WTC11 (cell line): ENCODE data around the gene GSTA4. TPM values are rescaled to one million over a fixed set of nuclear protein-coding genes. Genes with fewer than 3 reads are reported as not detected.

Experiments used
- ATAC-seq: fragments of 200-7000 bp; cut with Tn5 transposase; 2 replicates; pipeline ENCODE4 v1.10.0; 2021; ENCODE audit warnings: mild to moderate bottlenecking, moderate library complexity
- CTCF ChIA-PET: fragments of 300-600 bp; sonication (Branson Sonifier 250); formaldehyde crosslinking; loops from one replicate; lab custom pipeline; 2021; ENCODE audit warnings: antibody characterized with exemption; lab: Charles Lee
- POLR2A ChIA-PET: fragments of 350-600 bp; sonication (Branson Sonifier 250); formaldehyde crosslinking; loops from one replicate; lab custom pipeline; 2021; ENCODE audit warnings: antibody characterized with exemption; lab: Charles Lee
- DNase-seq: peaks from one replicate; pipeline ENCODE4 v3.0.0; 2021; ENCODE audit warnings: low spot score
- H3K27ac Mint-ChIP-seq: 2 replicates; pipeline ENCODE4 v1.8.0; 2021; ENCODE audit warnings: mixed read lengths
- H3K27me3 Mint-ChIP-seq: 2 replicates; pipeline ENCODE4 v1.8.0; 2021; ENCODE audit warnings: low read depth, mild to moderate bottlenecking, moderate library complexity, mixed read lengths
- H3K36me3 Mint-ChIP-seq: 2 replicates; pipeline ENCODE4 v1.8.0; 2021; ENCODE audit warnings: mixed read lengths
- H3K4me1 Mint-ChIP-seq: 2 replicates; pipeline ENCODE4 v1.8.0; 2022; ENCODE audit warnings: mixed read lengths
- H3K4me3 Mint-ChIP-seq: 2 replicates; pipeline ENCODE4 v1.8.0; 2021; ENCODE audit warnings: mild to moderate bottlenecking, moderate library complexity, mixed read lengths
- H3K9me3 Mint-ChIP-seq: 2 replicates; pipeline ENCODE4 v1.8.0; 2021; ENCODE audit warnings: mixed read lengths
- ARID4B ChIP-seq: sonication (generic); formaldehyde crosslinking; IDR thresholded peaks from 2 replicates; pipeline ENCODE4 v1.8.0; 2023; ENCODE audit warnings: missing genetic modification reagents, mild to moderate bottlenecking, borderline replicate concordance
- ESRRA ChIP-seq: sonication (generic); formaldehyde crosslinking; IDR thresholded peaks from 2 replicates; pipeline ENCODE4 v1.8.1; 2022; ENCODE audit warnings: mild to moderate bottlenecking, missing genetic modification reagents, borderline replicate concordance
- FOXP1 ChIP-seq: sonication (generic); formaldehyde crosslinking; IDR thresholded peaks from 2 replicates; pipeline ENCODE4 v1.8.0; 2022; ENCODE audit warnings: missing genetic modification reagents, mild to moderate bottlenecking, moderate library complexity, borderline replicate concordance
- FOXP4 ChIP-seq: sonication (generic); formaldehyde crosslinking; IDR thresholded peaks from 2 replicates; pipeline ENCODE4 v1.8.0; 2022; ENCODE audit warnings: mild to moderate bottlenecking, missing genetic modification reagents
- GABPB1 ChIP-seq: sonication (generic); formaldehyde crosslinking; IDR thresholded peaks from 2 replicates; pipeline ENCODE4 v1.8.1; 2023; ENCODE audit warnings: mild to moderate bottlenecking, missing genetic modification reagents
- IRF2 ChIP-seq: sonication (generic); formaldehyde crosslinking; IDR thresholded peaks from 2 replicates; pipeline ENCODE4 v1.8.0; 2022; ENCODE audit warnings: low read depth, missing genetic modification reagents, borderline replicate concordance
- MLX ChIP-seq: sonication (generic); formaldehyde crosslinking; IDR thresholded peaks from 2 replicates; pipeline ENCODE4 v1.8.1; 2023; ENCODE audit warnings: mild to moderate bottlenecking, missing genetic modification reagents, moderate library complexity
- MXD4 ChIP-seq: fragments of 250-450 bp; sonication (Bioruptor Pico); IDR thresholded peaks from 2 replicates; pipeline ENCODE4 v1.8.0; 2021; ENCODE audit warnings: mild to moderate bottlenecking, moderate library complexity, borderline replicate concordance
- MYBL2 ChIP-seq: sonication (generic); formaldehyde crosslinking; IDR thresholded peaks from 2 replicates; pipeline ENCODE4 v1.8.1; 2023; ENCODE audit warnings: mild to moderate bottlenecking, moderate library complexity, missing genetic modification reagents
- RELA ChIP-seq: sonication (generic); formaldehyde crosslinking; IDR thresholded peaks from 2 replicates; pipeline ENCODE4 v1.8.1; 2022; ENCODE audit warnings: missing genetic modification reagents, mild to moderate bottlenecking, borderline replicate concordance
- RORB ChIP-seq: fragments of 250-450 bp; sonication (Bioruptor Pico); IDR thresholded peaks from 2 replicates; pipeline ENCODE4 v1.9.0; 2021; ENCODE audit warnings: mild to moderate bottlenecking
- SOX15 ChIP-seq: fragments of 250-450 bp; sonication (Bioruptor Pico); IDR thresholded peaks from 2 replicates; pipeline ENCODE4 v1.9.0; 2021; ENCODE audit warnings: mild to moderate bottlenecking
- TEAD4 ChIP-seq: sonication (generic); formaldehyde crosslinking; IDR thresholded peaks from 2 replicates; pipeline ENCODE4 v1.8.0; 2022; ENCODE audit warnings: mild to moderate bottlenecking, missing genetic modification reagents
- ZNF121 ChIP-seq: sonication (generic); formaldehyde crosslinking; IDR thresholded peaks from 2 replicates; pipeline ENCODE4 v1.8.0; 2023; ENCODE audit warnings: missing genetic modification reagents
- ZNF219 ChIP-seq: sonication (generic); formaldehyde crosslinking; IDR thresholded peaks from 2 replicates; pipeline ENCODE4 v1.8.0; 2023; ENCODE audit warnings: missing genetic modification reagents, mild to moderate bottlenecking, borderline replicate concordance
- ZNF317 ChIP-seq: sonication (generic); formaldehyde crosslinking; IDR thresholded peaks from 2 replicates; pipeline ENCODE4 v1.8.1; 2023; ENCODE audit warnings: low read depth, mild to moderate bottlenecking, moderate library complexity, missing genetic modification reagents, borderline replicate concordance
- total RNA-seq: library from RNA; stranded (reverse); gene quantifications from 3 replicates; pipeline ENCODE4 v1.2.3, GENCODE V29; 2021
- TF ChIP-seq, protein P1 (sequence below): sonication (generic); formaldehyde crosslinking; IDR thresholded peaks from 2 replicates; pipeline ENCODE4 v1.8.1; 2023; ENCODE audit warnings: mild to moderate bottlenecking, missing genetic modification reagents, borderline replicate concordance
- TF ChIP-seq, protein P2 (sequence below): sonication (generic); formaldehyde crosslinking; IDR thresholded peaks from 2 replicates; pipeline ENCODE4 v1.8.1; 2022; ENCODE audit warnings: missing genetic modification reagents, borderline replicate concordance
- TF ChIP-seq, protein P3 (sequence below): sonication (generic); formaldehyde crosslinking; IDR thresholded peaks from 2 replicates; pipeline ENCODE4 v1.8.1; 2023; ENCODE audit warnings: mild to moderate bottlenecking, missing genetic modification reagents
- TF ChIP-seq, protein P4 (sequence below): sonication (generic); formaldehyde crosslinking; IDR thresholded peaks from 2 replicates; pipeline ENCODE4 v1.8.1; 2022; ENCODE audit warnings: low read depth, missing genetic modification reagents, borderline replicate concordance
- TF ChIP-seq, protein P5 (sequence below): sonication (generic); formaldehyde crosslinking; conservative IDR thresholded peaks from 2 replicates; pipeline ENCODE4 v1.8.1; 2022; ENCODE audit warnings: mild to moderate bottlenecking, missing genetic modification reagents

GSTA4 gene
- total RNA-seq, 1 experiment from 2014 or later = 12.6 TPM

- TF ChIP-seq, protein P1, sequence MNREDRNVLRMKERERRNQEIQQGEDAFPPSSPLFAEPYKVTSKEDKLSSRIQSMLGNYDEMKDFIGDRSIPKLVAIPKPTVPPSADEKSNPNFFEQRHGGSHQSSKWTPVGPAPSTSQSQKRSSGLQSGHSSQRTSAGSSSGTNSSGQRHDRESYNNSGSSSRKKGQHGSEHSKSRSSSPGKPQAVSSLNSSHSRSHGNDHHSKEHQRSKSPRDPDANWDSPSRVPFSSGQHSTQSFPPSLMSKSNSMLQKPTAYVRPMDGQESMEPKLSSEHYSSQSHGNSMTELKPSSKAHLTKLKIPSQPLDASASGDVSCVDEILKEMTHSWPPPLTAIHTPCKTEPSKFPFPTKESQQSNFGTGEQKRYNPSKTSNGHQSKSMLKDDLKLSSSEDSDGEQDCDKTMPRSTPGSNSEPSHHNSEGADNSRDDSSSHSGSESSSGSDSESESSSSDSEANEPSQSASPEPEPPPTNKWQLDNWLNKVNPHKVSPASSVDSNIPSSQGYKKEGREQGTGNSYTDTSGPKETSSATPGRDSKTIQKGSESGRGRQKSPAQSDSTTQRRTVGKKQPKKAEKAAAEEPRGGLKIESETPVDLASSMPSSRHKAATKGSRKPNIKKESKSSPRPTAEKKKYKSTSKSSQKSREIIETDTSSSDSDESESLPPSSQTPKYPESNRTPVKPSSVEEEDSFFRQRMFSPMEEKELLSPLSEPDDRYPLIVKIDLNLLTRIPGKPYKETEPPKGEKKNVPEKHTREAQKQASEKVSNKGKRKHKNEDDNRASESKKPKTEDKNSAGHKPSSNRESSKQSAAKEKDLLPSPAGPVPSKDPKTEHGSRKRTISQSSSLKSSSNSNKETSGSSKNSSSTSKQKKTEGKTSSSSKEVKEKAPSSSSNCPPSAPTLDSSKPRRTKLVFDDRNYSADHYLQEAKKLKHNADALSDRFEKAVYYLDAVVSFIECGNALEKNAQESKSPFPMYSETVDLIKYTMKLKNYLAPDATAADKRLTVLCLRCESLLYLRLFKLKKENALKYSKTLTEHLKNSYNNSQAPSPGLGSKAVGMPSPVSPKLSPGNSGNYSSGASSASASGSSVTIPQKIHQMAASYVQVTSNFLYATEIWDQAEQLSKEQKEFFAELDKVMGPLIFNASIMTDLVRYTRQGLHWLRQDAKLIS (CRISPR knock-in tag) = no peak
- TF ChIP-seq, protein P2, sequence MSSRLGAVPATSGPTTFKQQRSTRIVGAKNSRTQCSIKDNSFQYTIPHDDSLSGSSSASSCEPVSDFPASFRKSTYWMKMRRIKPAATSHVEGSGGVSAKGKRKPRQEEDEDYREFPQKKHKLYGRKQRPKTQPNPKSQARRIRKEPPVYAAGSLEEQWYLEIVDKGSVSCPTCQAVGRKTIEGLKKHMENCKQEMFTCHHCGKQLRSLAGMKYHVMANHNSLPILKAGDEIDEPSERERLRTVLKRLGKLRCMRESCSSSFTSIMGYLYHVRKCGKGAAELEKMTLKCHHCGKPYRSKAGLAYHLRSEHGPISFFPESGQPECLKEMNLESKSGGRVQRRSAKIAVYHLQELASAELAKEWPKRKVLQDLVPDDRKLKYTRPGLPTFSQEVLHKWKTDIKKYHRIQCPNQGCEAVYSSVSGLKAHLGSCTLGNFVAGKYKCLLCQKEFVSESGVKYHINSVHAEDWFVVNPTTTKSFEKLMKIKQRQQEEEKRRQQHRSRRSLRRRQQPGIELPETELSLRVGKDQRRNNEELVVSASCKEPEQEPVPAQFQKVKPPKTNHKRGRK (CRISPR knock-in tag) = no peak
- TF ChIP-seq SOX15 (no peak), MYBL2 (CRISPR knock-in tag) (no peak), FOXP1 (CRISPR knock-in tag) (no peak), ESRRA (CRISPR knock-in tag) (no peak), MLX (no peak), FOXP4 (CRISPR knock-in tag) (no peak)
Measured at GRCh38 chr6:53038596-53038995, 43.5 kb upstream of the GSTA4 start (continued).

- no peak for ATAC-seq
- Mint-ChIP-seq H3K4me1 (0 out of 2 replicates have a peak, but pooled peaks cover 4% of the 10 kb centered on the region), H3K27me3 (no peaks in the 10 kb centered on the region), H3K4me3 (no peak overlapping the region), H3K27ac (no peak overlapping the region), H3K36me3 (peaks cover 33% of the 10 kb centered on the region), H3K9me3 (no peaks in the 10 kb centered on the region)
- DNase-seq = no peak
- ChIA-PET CTCF (no interaction called here), POLR2A (no interaction called here)
- TF ChIP-seq RORB (CRISPR knock-in tag) (no peak), ZNF121 (CRISPR knock-in tag) (no peak), ZNF317 (CRISPR knock-in tag) (no peak), MXD4 (CRISPR knock-in tag) (no peak), RELA (CRISPR knock-in tag) (no peak), GABPB1 (CRISPR knock-in tag) (no peak), TEAD4 (CRISPR knock-in tag) (no peak), ARID4B (no peak), MYBL2 (CRISPR knock-in tag) (no peak), IRF2 (CRISPR knock-in tag) (no peak), ZNF219 (no peak)
- TF ChIP-seq, protein P3, sequence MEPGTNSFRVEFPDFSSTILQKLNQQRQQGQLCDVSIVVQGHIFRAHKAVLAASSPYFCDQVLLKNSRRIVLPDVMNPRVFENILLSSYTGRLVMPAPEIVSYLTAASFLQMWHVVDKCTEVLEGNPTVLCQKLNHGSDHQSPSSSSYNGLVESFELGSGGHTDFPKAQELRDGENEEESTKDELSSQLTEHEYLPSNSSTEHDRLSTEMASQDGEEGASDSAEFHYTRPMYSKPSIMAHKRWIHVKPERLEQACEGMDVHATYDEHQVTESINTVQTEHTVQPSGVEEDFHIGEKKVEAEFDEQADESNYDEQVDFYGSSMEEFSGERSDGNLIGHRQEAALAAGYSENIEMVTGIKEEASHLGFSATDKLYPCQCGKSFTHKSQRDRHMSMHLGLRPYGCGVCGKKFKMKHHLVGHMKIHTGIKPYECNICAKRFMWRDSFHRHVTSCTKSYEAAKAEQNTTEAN (CRISPR knock-in tag) = no peak
- TF ChIP-seq, protein P4, sequence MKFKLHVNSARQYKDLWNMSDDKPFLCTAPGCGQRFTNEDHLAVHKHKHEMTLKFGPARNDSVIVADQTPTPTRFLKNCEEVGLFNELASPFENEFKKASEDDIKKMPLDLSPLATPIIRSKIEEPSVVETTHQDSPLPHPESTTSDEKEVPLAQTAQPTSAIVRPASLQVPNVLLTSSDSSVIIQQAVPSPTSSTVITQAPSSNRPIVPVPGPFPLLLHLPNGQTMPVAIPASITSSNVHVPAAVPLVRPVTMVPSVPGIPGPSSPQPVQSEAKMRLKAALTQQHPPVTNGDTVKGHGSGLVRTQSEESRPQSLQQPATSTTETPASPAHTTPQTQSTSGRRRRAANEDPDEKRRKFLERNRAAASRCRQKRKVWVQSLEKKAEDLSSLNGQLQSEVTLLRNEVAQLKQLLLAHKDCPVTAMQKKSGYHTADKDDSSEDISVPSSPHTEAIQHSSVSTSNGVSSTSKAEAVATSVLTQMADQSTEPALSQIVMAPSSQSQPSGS (CRISPR knock-in tag) = no peak
- TF ChIP-seq, protein P5, sequence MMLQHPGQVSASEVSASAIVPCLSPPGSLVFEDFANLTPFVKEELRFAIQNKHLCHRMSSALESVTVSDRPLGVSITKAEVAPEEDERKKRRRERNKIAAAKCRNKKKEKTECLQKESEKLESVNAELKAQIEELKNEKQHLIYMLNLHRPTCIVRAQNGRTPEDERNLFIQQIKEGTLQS (CRISPR knock-in tag) = no peak
Measured at GRCh38 chr6:53038141-53038540, 43.1 kb upstream of the GSTA4 start.
